ENCODE results near the gene TRAPPC12.
A peak's percentile ranks its signal among the peaks of the same experiment; 100 is the strongest.

TRAPPC12 gene

DNA sequence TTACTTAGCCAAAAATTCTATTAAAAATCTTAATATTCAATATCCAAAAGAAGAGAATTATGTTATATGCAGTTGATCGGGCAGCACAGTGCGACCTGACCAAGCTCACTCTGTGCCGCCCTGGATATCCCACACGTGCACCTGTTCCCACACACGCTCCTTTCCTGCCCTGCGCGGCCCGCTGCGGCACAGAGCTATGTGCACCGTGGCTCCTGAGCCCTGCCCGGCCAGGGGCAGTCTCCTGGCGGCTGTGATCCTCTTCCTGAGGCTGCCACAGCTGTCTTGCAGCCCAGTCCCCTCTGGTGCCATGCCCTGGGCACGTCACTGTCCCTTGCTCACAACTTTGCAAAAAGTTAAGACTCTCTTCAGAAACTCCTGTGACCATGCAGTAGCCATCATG lies 29.3 kb downstream of the TRAPPC12 start:
- DNase-seq (ENCODE audit: low read depth) = no peak

- no peak for DNase-seq (ENCODE audit: low read depth)
These were observed 30.2 kb downstream of the TRAPPC12 start for GRCh38 chr2:3409627-3410170.

GRCh38 chr2:3411103-3411502 lies 31.6 kb downstream of the TRAPPC12 start:
- DNase-seq (ENCODE audit: low read depth) = no peak

DNA sequence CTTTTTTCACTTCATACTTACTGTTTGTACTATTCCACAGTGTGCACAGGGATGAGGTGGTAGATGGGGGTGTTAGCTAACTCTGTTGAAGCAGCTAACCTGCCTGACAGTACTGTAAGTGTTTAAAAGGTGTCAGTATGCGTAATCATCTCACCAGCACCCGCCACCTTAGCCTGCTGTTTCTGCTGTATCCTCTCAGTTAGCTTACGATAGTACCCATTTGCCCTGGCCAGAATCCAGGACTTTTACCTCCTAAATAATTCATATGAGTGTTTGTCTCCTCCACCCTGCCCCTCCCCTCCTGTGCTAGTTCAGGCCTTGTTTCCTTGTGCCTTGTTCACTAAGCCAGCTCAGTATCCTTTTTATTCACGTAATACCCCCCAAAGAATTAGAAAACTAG lies 34.2 kb downstream of the TRAPPC12 start:
- no peak for DNase-seq (ENCODE audit: low read depth)

DNA sequence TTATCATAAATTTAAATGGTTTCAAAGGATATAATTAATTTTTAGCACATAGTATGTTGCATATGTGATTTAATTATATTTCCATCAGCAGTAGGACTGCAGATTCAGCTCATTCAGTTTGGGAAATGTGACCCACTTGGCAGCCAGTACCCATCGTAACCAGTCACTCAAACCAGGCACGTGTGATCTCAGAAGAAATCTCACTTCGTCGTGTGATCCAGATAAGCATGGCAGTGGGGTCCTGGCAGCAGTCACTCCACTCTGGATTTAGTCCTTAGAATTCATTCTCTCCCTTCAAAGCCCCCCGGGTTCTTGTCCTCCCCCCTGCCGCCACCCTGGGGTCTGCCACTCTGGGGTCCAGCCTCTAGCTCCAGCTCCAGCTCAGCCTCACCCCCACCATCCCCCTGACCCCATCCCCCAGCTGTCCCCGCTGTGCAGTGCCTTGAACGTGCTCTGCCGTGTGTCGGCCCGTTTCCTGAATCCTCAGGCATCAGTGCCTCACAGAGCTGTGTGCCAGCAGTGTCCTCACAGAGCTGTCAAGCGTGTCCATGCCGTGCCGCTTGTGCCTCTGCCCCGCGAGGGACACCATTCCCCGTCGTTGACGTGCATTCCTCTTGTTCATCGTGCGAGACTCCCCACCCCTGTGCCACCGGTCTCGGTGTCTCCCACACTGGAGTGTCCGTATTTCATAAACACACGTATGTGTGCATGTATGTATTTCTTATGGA lies 34.8 kb downstream of the TRAPPC12 start:
- no peak for DNase-seq (ENCODE audit: low read depth)

GRCh38 chr2:3418766-3419404 lies 39.4 kb downstream of the TRAPPC12 start:
- no peak for DNase-seq (ENCODE audit: low read depth)

DNA sequence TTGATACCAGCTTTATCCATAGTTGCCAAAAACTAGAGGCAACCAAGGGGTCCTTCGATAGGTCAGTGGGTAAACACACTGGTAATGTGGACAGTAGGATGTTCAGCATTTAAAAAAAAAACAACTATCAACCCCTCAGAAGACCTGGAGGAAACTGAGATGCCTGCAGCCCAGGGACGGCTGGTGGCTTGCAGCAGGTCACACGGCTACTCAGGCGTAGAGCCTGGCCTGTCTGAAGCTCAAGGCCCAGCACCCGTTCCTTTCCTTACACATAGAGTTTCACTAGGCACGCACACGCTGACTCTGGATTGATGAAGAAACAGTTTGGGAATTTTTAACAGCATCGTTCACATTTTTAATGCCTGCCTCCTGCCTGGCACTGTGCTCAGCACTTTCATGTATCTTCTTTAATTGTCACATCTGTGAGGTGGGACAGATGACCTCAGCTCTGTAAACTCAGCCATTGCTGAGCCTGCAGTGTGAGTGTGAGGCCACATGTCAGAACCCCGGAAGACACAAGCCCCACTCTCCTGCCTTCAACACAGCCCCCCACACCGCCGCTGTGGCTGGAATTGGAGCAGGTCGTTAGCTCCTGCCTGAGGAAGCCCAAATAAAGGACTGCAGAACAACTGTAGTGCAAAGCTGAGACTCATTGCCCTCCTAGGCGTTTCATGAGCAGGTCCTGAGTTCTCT lies 40.7 kb downstream of the TRAPPC12 start:
- no peak for DNase-seq (ENCODE audit: low read depth)

GRCh38 chr2:3420769-3421397 lies 41.4 kb downstream of the TRAPPC12 start:
- no peak for DNase-seq (ENCODE audit: low read depth)

DNA sequence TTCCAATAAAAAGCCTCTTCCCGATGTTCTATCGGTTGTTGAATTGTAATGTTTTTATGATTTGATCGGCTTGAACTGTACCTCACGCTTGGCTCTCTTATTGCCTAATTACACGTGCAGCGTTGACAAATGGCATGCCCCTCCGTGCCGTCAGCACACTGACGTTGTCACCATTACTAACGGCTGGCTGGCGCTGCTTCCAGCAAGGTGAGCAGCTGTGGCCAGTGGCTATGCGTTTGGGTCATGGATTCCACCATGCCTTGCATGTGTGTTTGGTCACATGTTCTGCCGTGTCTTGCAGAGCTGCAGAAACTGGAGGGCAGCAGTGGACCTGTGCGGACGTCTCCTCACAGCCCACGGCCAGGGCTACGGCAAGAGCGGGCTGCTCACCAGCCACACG lies 42.1 kb downstream of the TRAPPC12 start:
- DNase-seq (ENCODE audit: low read depth) = no peak

GRCh38 chr2:3422161-3422779 lies 42.8 kb downstream of the TRAPPC12 start:
- DNase-seq (ENCODE audit: low read depth) = no peak

DNA sequence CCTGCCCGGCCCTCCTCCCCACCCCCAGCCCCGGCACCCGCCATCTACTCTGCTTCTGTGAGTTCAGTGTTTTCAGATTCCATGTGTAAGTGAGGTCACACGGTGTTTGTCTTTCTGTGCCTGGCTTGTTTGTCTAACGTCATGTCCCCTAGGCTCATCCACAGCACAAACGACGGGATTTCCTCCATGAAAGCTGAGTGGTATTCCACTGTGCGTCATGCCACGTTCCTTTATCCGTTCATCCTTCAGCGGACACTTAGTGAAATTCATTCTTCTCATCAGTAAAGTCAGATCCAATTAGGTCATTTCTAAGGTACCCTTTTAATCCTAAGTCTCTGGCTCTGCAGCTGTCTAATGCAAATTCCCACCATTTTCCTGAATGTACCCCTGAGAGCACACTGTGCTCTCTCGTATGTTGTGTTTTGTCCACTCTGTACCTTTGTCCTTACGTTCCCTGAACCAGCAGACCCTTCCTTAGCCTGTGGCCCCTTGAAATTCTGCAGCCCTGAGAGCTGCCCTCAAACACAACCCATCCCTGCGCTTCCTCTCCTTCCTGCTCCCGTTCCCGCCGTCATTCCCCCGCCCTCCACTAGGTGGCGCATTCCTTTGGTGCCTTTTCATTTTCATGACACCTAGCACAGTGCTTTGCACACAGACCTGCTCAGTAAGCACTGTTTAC lies 44.1 kb downstream of the TRAPPC12 start:
- DNase-seq (ENCODE audit: low read depth) = peak; percentile 58

DNA sequence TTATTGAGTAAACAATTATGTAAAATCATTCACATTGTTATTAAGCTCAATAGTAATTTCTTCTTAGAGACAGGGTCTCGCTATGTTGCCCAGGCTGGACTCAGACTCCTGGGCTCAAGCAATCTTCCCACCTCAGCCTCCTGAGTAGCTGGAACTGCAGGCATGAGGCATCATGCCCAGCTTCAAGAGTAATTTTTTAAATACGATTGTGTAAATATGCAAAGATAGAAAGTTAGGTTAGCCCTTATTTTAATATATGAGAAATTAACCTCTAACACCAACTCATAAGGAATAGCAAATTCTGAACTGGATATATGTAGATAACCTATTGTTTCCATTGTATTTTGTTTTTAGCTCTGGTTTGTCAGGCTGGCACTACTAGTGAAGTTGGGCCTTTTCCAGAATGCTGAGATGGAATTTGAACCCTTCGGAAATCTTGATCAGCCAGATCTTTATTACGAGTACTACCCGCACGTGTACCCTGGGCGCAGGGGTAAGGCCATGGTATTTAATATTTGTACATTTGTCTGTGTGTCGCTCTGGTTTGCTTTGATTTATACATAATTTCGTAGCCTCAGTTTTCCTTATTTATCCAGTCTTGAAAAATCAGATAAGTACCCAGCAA lies 44.8 kb downstream of the TRAPPC12 start:
- no peak for DNase-seq (ENCODE audit: low read depth)

DNA sequence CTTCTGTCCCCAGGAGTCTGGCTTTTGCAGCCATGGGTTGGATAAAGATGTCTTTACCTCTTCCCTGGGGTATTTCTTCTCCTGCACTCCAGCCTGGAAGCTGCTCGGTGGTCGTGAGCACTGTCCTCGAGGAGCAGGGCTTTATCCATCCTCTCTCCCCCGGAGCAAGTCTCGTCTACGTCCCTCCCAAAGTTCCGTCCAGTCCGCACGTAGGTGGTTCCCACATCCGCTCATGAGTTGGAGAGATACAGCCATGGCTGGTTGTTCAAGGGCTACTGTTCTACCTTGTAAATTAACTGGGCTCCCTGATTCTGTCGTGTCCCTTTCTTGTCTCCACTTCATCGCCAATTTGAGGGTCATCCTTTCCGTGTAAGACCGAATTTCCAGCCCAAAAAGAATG lies 47.1 kb downstream of the TRAPPC12 start:
- DNase-seq (ENCODE audit: low read depth) = no peak

DNA sequence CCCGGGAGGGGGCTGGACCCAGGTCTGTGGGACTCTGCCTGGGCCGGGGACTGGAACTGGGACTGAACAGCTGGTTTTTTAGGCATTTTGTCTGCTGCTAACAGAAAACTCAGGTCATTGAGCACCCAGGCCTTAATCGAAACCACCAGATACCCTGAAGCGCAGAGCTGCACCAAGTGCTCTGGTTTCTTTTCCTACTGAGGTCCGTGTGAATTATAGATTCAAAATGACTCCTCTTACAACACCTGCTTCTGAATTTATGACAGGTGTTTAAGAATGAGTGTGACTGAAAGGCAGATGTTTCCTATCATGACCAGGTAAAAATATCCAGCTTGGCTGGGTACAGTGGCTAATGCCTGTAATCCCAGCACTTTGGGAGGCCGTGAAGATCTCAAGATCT lies 47.8 kb downstream of the TRAPPC12 start:
- DNase-seq (ENCODE audit: low read depth) = no peak

GRCh38 chr2:3428577-3428976 lies 49.1 kb downstream of the TRAPPC12 start:
- no peak for DNase-seq (ENCODE audit: low read depth)

- no peak for DNase-seq (ENCODE audit: low read depth)
These were observed 49.6 kb downstream of the TRAPPC12 start for GRCh38 chr2:3429066-3429610.

DNA sequence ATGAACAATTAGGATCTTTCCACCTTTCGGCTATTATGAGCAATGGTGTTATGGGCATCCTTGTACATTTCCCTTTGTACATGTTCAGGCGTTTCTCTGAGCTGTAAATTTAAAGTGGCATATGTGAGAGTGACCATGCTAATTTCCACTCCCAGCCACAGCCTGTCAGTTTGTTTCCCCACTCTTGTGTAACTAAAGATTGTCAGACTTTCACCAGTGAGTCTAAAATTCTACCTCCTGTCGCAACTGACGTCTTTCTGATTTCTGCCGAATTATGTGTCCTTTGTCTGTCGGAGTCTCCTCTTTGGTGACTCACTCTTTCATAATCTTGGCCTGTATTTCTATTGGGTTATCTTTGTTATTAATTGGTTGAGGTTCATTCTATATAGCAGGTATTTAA lies 50.7 kb downstream of the TRAPPC12 start:
- DNase-seq (ENCODE audit: low read depth) = no peak

- DNase-seq (ENCODE audit: low read depth) = no peak
These were observed 51.4 kb downstream of the TRAPPC12 start for GRCh38 chr2:3430740-3431490.

- no peak for DNase-seq (ENCODE audit: low read depth)
These were observed 52.6 kb downstream of the TRAPPC12 start for GRCh38 chr2:3432067-3432466.

All from stimulated activated CD8-positive, alpha-beta memory T cell treated with anti-CD3 and anti-CD28 coated beads, Interleukin-4, amount 100 ng/mL, for 24 hours (primary cell).